HG02981 (cell line): Measurements from ENCODE around the gene ARHGEF40.

Experiments
- ATAC-seq: cut with Tn5 transposase; IDR thresholded peaks from one replicate; pipeline ENCODE4 v1.9.1; 2021; ENCODE audit warnings: mild to moderate bottlenecking, moderate library complexity; ENCODE audit not compliant: unreplicated experiment

ARHGEF40 gene

DNA sequence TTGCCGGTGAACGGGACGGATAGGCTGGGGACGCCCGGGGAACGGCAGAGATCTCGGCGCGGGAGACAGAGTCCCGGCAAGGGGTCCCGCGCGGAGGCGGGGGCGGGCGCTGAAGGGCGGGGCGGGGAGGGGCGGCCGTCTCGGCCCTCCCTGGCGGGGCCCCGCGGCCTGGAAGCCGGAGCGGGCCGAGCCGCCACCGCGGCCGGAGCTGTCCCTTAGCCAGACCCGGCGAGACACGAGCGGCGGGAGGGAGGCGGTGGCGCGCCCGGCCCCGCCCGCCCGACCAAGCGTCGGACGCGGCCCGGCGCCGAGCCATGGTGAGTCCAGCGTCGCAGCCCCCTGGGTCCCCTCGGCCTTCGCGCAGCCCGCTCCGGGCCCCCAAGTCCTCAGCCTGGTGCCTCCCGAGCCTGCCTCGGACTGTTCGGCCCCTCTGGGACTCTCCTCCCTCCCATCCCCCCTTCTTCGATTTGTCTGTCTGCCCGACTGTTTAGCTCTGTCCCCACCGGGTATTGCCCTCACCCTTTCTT, at the start of gene ARHGEF40:
TSS of gene ARHGEF40 (plus strand) at position 222 of the 527 bp plus-strand sequence. CDS start at position 315, 93 bp downstream.
- ATAC-seq, result no peak

DNA sequence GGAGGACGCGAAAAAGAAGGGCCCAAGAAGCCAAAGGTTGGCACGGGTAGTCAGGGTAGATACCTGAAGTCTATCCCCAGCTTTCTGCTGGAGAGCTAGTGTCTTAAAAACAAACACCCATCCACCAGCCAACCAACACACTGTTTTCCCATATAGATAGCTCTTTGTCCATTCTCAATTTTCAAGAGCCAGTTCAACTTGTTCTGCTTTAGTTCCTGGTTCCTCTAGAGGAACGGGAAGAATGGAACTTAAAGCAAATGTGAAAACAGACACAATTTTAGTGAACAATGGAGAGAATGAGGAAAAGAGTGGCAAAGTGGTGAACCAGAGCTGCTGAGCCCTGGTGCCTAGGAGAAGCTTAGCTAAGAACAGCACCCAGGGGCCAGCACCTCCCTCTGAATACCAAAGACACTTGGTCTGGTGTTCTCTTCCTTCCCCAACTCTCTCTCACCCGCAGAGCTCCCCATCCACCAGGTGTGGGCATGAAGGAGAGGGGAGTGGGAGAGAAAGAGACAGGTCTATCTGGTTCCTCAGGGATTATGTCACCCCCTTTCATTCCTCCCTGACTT, 49.0 kb upstream of the ARHGEF40 start:
- no peak for ATAC-seq

DNA sequence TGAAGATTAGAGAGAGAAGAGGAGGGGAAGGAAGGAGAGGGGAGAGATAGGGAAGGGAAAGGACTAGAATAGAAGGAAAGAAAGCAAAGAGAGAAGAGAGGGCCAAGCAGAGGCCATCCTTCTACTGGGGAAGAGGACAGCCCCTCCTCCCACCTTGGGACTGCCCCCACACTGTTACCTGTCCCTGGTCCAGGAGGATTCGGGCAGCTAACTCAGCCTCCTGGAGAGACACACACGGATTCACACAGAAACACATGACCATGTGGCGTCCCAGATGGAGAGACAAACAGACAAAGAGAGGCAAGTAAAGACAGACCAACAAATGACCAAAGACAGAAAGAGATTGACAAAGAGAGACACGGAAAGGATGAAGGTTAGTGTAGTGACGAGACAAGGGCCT, 47.4 kb upstream of the ARHGEF40 start:
- no peak for ATAC-seq

DNA sequence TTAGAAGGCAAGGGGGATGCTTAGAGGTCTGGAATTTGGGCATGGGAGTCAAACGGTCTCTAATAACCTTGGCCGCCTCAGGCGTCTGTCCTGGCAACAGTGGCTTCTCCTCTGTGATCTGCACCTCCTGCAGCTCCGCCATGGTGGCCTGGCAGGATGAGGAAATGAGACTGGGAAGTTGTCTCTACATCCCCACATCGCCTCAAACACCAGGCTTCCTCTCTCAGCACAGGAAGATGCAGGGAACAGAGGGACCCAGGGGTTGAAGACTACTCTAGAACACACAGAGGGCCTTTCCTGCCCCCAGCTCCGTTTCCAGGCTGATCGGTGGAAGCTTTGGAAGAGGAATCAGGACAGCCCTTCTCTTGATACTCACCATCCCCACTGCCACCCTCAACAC, 46.9 kb upstream of the ARHGEF40 start:
- no peak for ATAC-seq

DNA sequence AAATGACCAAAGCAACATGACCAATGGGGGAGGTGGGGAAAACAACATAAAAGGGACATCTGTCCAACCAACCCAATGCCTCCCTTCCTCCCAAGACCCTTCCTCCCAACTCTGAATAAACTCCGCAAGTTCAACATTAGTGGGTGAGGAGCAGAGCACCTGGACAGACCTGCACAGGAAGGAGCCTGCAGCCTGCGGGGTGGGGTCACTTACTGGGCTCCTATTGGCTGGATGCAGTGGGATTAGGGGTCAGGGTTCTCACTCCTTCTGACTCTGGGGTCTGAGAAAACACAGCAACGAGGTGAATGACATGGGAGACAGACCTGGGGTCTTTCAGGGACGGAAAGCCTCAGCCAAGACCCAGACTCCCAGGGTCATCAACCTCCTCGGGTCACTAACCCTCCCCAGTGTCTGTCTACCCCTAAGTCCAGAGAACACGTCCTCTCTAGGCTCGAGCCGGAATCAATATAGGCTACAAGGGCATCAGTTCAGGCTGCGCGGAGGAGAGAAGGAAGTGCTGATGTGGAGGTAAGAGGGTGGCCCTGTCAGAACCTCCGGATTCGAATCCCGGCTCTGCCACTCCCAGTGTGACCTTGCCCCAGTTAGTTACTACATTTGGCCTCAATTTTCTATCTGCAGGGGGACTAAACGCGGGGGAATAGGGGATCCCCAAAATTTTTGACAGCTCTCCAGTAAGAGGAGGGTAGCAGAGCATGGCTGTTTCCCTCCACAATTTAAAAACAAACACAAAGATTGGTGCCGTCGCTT, 46.1 kb upstream of the ARHGEF40 start:
- ATAC-seq, result no peak

DNA sequence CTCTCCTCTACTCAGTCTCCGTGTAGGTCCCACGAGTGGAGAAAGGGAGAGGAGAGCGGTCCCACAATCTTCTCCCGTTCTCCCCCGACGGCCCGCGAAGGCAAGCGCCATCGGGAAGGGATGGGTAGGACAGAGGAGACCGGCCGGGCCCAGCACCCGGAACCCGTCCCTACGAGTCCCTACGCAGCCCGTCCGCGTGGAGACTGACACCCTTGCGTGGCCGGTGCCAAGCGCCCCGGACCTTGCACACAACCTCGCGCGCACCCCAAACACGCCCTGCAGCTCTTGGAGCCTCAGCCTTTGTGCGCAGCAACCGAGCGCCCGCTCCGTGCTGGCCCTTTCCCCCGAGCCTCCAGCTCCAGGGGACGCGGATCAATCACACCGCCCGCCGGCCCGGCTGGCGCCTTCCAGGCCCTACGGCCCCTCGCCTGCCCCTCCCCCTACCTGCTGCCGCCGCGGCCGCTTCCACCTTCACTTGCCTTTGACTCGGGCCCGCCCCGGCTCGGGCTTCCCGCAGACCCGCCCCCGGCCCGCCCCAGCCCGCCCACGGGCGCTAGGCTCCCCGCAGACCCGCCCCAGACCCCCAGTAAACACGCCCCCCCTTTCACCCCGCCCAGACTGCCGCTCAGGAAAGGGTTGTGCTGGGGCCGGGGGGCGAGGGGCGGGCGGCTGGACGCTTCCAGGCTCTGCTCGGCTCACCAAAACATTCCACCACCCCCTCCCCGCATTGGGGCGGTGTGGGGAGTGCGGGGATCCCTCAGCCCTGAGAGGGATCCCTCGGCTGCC, 45.3 kb upstream of the ARHGEF40 start, which contains the start of gene NDRG2:
TSS of gene NDRG2 (minus strand) at position 477 of the 786 bp plus-strand sequence. CDS start 1,746 bp downstream, outside the sequence.
- no peak for ATAC-seq

DNA sequence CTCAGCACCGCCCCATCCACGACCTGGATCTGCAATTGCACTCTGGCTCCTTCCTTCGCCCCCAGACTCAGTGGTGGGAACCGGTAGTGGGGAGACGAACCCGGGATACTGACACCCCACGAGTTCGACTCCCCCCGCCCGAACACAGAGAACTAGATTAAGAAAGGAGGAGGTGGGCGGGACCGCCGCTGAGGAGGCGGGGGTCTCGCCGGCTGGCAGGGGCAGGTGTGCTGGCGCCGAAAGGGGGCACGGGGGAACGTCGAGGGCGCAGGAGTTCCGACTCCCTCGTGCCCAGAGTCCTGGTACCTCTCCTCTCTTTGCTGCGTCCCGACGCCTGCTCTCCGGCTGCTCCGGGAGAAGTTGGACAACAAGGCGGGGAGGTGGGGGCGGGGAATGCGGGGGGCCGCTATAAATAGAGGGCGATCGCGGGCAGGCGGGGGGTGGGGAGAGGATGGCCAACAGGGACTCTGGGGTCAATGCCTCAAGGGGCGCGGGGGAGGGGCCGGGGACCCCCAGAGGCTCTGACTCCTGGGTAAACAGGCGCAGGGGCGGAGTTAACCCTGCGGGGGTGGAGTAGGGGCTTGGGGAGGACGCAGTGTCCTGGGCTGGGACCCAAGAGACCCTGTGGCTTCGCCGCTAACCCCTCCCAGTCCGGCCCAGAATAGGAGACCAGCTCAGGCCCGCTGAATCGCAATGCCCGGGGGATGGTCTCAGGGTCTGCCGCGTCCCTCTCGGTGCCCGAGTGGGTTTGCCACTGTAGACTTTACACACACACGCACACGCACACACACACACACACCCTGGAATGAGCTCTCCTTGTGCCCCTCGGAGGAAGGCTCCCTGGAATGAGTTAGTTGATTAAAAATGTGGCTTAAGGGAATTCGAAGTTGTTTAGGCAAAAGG, 44.5 kb upstream of the ARHGEF40 start:
- no peak for ATAC-seq

DNA sequence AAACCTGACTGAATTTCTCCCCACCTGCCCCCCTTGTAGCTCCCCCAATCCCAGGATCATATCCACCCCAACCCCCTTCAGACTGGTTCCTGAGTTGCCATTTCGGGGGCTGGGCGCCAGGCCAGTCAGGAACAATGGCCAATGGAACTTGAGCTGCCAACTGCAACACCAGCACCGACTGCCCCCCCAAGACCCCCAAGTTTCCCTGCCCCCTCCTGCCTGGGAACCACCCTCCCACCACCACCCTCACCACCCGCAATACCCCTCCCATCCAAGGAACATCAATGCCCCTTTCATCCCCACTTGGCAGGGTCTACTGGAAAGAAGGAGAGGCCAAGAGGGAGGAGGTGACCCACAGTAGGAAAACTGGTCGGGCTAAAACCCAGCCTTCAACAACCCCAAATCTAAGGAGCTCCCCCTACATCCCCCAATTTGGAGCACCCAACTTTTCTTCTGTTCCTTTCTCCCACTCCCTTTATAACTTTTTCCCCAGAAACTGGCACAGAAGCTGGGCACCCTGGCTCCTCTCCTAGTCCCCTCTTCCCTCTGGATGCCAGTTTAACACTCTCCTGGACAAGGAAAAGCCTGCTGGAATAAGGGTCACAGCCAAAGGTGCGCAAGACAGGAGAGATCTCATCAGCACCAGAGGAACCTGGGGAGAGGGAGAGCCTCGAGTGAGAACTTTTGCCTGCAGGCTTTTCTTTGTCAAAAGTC, 43.7 kb upstream of the ARHGEF40 start:
- ATAC-seq, result no peak

DNA sequence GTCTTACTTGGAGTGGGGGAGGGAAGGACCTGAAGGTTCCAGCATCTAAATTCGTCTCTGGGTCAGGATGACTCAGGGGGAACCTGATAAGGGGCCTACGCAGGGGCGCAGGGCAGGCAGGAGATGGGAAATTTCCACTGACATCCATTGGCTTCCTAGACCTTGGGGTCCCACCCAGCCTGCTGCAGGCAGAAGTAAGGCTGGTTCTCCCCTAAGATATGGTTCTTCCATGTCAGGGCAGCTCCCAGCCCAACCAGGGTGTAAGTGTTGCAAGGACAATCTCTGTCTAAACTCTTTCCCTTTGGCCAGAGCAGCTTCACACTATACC, 43.2 kb upstream of the ARHGEF40 start:
- no peak for ATAC-seq

DNA sequence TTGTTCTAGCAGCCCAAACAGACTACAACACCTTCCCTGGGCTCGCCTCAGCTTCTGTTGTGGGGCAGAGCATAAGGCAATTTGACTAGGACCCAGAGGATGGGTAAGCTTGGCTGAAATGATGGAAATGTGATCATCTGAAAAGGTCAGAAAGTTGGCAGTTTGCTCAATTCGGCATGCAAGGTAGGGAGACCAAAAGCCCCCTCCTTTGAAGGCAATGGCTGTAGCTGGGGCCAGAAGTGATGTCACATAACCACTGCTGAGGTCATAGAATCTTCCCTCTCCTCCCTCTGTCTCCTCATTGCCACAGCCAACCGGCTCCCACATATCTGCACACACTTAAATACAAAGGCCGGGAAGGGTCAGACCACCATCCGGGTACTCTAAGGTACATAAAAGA, 40.2 kb upstream of the ARHGEF40 start, which contains the start of gene TPPP2:
TSS of gene TPPP2 (plus strand) at position 301 of the 400 bp plus-strand sequence. CDS start 365 bp downstream, outside the sequence.
- no peak for ATAC-seq

DNA sequence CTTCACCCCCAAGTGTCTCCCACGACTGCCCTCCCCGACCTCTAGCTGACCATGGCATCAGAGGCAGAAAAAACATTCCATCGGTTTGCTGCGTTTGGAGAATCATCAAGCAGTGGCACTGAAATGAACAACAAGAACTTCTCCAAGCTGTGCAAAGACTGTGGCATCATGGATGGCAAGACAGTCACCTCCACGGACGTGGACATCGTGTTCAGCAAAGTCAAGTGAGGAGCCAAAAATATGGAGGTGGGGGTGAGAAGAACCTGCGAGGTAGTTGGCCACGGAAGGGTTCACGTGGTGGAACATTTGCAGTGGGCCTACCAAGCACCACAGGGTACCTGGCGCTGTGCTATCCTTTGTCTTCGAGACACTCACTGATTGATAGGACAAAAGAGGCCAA, 39.6 kb upstream of the ARHGEF40 start:
- no peak for ATAC-seq

DNA sequence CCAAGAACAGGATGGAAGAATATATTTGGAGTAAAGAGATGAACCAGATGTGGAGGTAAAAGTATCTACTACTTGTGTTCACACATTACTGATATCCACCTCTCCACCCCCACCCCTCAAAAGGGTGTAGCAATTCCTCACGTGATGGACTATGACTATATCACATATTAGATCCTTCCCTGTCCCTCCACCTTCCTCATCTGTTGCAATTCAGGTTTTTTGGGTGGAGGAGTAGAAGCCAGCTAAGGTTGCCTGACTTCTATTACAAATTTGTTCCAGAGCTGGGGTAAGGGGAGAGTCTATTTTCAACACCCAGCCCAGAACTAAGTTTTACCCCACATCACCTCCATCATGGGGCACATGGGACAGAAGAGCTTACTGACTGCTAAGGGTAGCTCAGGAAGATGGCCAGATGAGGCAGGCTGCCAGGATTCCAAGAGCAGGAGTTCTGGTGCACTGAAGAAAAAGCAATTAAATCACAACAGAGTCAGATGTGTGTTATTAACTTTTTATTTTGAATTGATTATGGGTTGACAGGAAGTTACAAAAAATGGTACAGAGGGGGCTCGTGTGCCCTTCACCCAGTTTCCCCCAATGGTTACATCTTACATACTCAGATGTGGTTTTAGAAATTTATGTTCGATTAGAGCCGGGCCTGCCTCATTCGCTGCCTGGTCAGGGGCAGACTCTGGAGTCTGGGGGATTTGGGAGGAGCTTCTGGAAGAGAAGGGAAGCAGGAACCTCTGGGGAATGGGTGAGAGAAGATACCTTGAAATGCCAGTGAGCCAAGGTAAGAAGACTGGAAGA, 37.6 kb upstream of the ARHGEF40 start:
- no peak for ATAC-seq

DNA sequence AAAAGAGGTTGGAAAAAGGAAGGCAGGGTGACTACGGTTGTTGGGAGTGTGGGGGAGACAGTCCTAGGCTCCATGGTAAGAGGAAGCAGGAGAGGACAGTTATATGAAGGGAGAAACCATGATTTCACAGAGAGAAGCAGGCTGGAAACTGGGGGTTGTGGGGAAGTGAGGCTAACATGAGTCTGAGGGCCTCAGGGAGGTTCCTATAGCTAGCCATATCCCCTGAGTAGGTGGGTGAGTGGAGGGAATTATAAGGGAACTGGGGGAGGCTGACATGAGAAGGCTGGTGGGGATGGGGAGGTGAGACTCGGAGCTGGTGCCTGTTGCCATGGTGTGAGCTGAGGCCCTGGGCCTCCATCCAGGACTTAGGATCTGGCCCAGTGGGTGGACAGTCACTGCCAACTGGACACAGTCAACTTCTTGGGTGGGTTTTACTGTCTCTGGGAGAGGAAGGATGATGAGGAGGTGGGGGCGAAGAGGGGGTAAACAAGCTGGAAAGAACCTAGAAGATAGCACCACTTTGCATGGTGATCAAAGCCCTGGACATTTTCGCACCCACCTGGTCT, 36.9 kb upstream of the ARHGEF40 start:
- ATAC-seq, result no peak

DNA sequence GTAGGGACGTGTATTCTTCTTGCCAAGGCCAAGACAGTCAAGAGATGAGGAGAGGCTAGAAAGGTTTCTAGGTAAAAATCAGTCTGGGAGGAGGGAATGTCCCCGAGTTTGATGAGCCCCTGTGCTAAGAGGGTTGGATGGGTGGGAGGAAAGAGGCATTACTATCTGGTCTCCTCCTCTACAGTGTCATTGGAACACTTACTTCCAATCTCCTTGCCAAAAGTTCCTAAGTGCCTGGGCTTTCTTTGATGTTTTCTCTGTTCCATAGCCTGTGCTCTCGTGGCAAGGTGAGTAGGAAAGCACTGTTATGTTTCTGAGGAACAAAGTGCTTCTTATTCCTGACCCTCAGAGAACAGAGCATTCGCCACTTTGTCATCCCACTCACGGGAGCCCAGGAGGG, 35.4 kb upstream of the ARHGEF40 start, which contains the start of gene RNASE13:
TSS of gene RNASE13 (minus strand) at position 101 of the 400 bp plus-strand sequence. CDS start 519 bp downstream, outside the sequence.
- ATAC-seq, result no peak

DNA sequence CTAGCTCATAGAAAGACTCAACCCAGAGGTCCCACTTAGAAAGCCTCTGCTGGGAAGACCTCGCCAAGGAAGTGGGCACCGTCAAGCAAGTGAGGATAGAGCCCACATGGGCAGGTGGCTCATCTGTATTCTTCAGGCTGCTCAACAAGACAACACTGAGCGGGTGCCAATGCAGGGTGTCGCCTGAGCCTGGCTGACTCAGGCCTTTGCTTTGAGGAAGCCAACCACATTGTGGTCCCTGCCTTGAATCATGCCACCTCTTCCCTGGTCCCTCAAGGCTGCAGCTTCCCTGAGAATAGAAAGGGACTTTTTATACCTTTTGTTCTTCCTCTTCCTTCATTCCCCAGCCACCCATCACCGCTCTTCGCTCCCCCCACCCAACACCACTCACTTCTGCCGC, 33.4 kb upstream of the ARHGEF40 start:
- ATAC-seq, result no peak

DNA sequence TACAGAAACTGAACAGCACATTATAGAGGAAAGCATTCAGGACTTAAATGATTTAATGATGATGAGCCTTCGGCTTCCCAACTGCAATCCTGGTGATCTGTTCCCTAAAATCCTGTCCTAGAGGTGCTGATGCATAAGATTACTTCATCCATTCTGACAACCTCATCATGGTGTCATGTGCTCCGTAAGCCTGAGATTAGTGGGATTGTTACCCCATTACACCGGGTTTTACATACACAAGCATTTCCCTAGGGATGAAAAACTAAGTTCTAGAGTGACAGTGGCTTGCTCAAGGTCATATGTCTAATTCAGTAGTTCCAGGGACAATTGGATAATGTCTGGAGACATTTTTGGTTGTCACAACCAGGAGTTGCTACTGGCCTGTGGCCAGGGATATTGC, 32.9 kb upstream of the ARHGEF40 start:
- no peak for ATAC-seq

DNA sequence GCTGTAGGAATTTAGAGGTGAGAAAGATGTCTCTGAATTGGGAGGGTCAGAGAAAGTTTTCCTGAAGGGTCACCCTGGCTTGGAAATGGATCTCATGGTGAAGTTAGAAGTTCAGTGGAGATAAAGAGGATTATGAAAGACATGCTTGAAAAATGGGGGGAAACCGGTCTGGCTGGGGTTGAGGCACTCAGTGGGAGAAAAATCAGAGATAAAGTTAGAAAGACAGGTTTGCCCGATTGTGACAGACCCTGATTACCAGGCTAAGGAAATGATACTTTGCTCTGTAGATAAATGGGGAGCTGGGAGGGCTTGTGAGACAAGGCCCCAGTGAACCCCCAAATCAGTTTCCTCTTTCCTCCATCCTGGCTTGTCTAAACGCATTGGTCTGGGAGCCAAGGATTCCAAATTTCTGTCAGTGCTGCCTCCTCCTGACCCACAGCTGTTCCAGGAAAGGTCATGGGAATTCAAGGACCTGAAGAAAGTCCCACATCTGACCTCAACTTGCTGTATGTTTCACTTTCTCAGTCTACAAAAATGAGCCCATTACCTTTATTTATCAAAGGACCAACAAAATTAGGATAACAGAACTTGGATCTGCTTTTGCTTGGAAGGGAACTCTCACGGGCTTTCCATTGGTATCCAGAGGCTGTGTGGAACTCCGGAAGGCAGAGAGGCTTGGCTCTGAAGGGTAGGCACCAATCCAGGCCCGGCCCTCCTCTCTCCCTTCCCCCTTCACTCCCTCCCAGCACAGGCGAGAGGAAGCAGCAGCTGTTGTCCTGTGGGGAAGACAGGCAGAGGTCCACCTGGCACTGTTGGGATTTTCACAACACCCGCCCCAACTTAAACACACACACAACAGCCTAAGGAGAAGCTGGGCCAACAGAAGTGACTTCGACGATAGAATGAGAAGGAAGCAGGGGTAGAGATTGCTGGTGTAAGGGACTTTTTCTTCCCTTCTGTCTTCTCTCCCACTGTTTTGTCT, 31.4 kb upstream of the ARHGEF40 start:
- no peak for ATAC-seq
